HepG2 (cell line): ENCODE measurements around the gene COL9A2. TPM values are rescaled to one million over a fixed set of nuclear protein-coding genes. Genes with fewer than 3 reads are reported as not detected.

Experiments
- ARNT ChIP-seq: fragments of 450-650 bp; IDR thresholded peaks from 2 replicates; pipeline ENCODE4 v1.6.1; 2017
- CREM ChIP-seq, 2 experiments: sonication (generic) in 1 of 2; formaldehyde crosslinking in 1 of 2; IDR thresholded peaks; 2 replicates each; pipeline versions ENCODE4 v1.4.0 to v1.6.1; 2016 to 2020; ENCODE audit warnings: antibody characterized with exemption in 1 of 2, mild to moderate bottlenecking in 1 of 2, missing genetic modification reagents in 1 of 2
- ETV6 ChIP-seq: sonication (generic); formaldehyde crosslinking; conservative IDR thresholded peaks from 2 replicates; pipeline ENCODE4 v1.4.0; 2020; ENCODE audit warnings: missing genetic modification reagents
- FOXA1 ChIP-seq, 2 experiments: fragments of 450-650 bp in 1 of 2; sonication (generic) in 1 of 2; formaldehyde crosslinking in 1 of 2; IDR thresholded peaks; 2 replicates each; pipeline versions ENCODE4 v1.4.0 to v1.6.1; 2016 to 2020; ENCODE audit warnings: missing genetic modification reagents in 1 of 2
- HNF4G ChIP-seq, 2 experiments: sonication (generic) in 1 of 2; formaldehyde crosslinking in 1 of 2; IDR thresholded peaks; 2 replicates each; pipeline versions ENCODE4 v1.4.0 to v1.6.1; 2011 to 2020; ENCODE audit warnings: borderline replicate concordance in 2 of 2, low read depth in 2 of 2, mild to moderate bottlenecking in 2 of 2, low read length in 1 of 2, missing genetic modification reagents in 1 of 2, moderate library complexity in 1 of 2
- JDP2 ChIP-seq: sonication (generic); formaldehyde crosslinking; IDR thresholded peaks from 2 replicates; pipeline ENCODE4 v1.8.1; 2022; ENCODE audit warnings: missing genetic modification reagents, borderline replicate concordance
- PHF20 ChIP-seq: sonication (generic); formaldehyde crosslinking; IDR thresholded peaks from 2 replicates; pipeline ENCODE4 v1.5.0; 2020; ENCODE audit warnings: mild to moderate bottlenecking, missing genetic modification reagents
- TCF7L2 ChIP-seq: IDR thresholded peaks from 2 replicates; pipeline ENCODE4 v1.6.1; 2011; ENCODE audit warnings: mild to moderate bottlenecking, low read depth, low read length, moderate library complexity
- ZBTB1 ChIP-seq: sonication (generic); formaldehyde crosslinking; IDR thresholded peaks from 2 replicates; pipeline ENCODE4 v1.4.0; 2020; ENCODE audit warnings: missing genetic modification reagents, borderline replicate concordance
- polyA plus RNA-seq, 8 experiments: library from polyadenylated mRNA; depleted of rRNA in 3 of 8; stranded (reverse) in 7 of 8; unstranded in 1 of 8; fragments of >200 nt; fragmentation: Illumina TruSeq in 4 of 8; extraction: Trizol in 4 of 8; gene quantifications; 2 replicates each; pipeline versions ENCODE4 v1.2.1 to v1.2.3, GENCODE V29; 2011 to 2016; ENCODE audit warnings: low read depth in 4 of 8, missing spikeins in 1 of 8, mixed read lengths in 1 of 8; ENCODE audit not compliant: insufficient read depth in 1 of 8
- total RNA-seq, 5 experiments: library from RNA; depleted of rRNA; stranded (reverse); fragments of >200 nt; fragmentation: Illumina TruSeq; extraction: Trizol; gene quantifications; 2 replicates each; pipeline ENCODE4 v1.2.3, GENCODE V29; 2016; ENCODE audit warnings: low read depth in 1 of 5
- TF ChIP-seq, protein P1 (sequence below): sonication (generic); formaldehyde crosslinking; IDR thresholded peaks from 2 replicates; pipeline ENCODE4 v1.8.1; 2023; ENCODE audit warnings: mild to moderate bottlenecking, missing genetic modification reagents
- TF ChIP-seq, protein P2 (sequence below): sonication (generic); formaldehyde crosslinking; IDR thresholded peaks from 2 replicates; pipeline ENCODE4 v1.8.0; 2022; ENCODE audit warnings: mild to moderate bottlenecking, missing genetic modification reagents, borderline replicate concordance
- TF ChIP-seq, protein P3 (sequence below): sonication (generic); formaldehyde crosslinking; conservative IDR thresholded peaks from 2 replicates; pipeline ENCODE4 v1.4.0; 2020; ENCODE audit warnings: missing genetic modification reagents
- TF ChIP-seq, protein P4 (sequence below): sonication (generic); formaldehyde crosslinking; IDR thresholded peaks from 2 replicates; pipeline ENCODE4 v1.4.0; 2020; ENCODE audit warnings: missing genetic modification reagents
- TF ChIP-seq, protein P5 (sequence below): sonication (generic); formaldehyde crosslinking; conservative IDR thresholded peaks from 2 replicates; pipeline ENCODE4 v1.8.1; 2023; ENCODE audit warnings: missing genetic modification reagents

COL9A2 gene
- total and polyA plus RNA-seq, 2 of the 13 experiments (the other 11 are each of a cell fraction or from before 2014, with no cell fraction given), result 20.2 to 26.9 TPM

DNA sequence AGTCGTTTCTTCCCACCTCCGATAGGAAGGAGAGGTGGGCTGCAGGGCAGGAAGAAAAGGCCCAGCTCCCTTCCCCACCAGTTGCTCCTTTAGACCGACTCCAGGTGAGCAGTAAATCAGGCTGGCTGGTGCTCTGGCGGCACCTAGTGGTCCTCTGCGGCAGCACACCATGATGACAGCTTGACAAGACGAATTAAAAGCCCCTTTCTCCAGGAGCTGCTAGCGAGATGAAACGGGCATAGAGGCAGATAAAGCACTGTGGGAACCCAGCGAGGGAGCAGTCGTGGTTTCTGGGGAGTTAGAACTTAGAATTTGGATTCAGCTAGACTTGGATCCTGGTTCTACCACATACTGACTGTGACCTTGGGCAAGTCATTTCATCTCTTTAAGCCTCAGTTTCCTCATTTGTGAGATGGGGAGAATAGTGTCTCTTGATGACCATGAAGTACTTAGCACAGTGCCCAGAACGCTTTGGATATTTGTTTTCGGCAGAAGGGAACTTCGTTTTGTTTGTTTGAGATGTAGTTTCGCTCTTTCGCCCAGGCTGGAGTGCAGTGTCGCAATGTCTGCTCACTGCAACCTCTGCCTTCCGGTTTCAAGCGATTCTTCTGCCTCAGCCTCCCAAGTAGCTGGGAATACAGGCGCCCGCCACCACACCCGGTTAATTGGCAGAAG, 21.8 kb upstream of the COL9A2 start (continued):
- TF ChIP-seq, protein P1, sequence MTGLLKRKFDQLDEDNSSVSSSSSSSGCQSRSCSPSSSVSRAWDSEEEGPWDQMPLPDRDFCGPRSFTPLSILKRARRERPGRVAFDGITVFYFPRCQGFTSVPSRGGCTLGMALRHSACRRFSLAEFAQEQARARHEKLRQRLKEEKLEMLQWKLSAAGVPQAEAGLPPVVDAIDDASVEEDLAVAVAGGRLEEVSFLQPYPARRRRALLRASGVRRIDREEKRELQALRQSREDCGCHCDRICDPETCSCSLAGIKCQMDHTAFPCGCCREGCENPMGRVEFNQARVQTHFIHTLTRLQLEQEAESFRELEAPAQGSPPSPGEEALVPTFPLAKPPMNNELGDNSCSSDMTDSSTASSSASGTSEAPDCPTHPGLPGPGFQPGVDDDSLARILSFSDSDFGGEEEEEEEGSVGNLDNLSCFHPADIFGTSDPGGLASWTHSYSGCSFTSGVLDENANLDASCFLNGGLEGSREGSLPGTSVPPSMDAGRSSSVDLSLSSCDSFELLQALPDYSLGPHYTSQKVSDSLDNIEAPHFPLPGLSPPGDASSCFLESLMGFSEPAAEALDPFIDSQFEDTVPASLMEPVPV (CRISPR knock-in tag), result no peak
- TF ChIP-seq, protein P2, sequence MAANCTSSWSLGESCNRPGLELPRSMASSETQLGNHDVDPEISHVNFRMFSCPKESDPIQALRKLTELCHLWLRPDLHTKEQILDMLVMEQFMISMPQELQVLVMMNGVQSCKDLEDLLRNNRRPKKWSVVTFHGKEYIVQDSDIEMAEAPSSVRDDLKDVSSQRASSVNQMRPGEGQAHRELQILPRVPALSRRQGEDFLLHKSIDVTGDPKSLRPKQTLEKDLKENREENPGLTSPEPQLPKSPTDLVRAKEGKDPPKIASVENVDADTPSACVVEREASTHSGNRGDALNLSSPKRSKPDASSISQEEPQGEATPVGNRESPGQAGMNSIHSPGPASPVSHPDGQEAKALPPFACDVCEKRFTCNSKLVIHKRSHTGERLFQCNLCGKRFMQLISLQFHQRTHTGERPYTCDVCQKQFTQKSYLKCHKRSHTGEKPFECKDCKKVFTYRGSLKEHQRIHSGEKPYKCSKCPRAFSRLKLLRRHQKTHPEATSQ (CRISPR knock-in tag), result no peak
- TF ChIP-seq ARNT (no peak), ZBTB1 (CRISPR knock-in tag) (no peak), TCF7L2 (no peak), ETV6 (CRISPR knock-in tag) (no peak), PHF20 (CRISPR knock-in tag) (no peak), HNF4G (IDR thresholded peaks at IDR 0.05; ENCODE audit: borderline replicate concordance, low read depth, low read length) (no peak), HNF4G (CRISPR knock-in tag; IDR thresholded peaks at IDR 0.05; ENCODE audit: borderline replicate concordance, low read depth) (0 out of 2 replicates have a peak, but pooled peaks have one; percentile 59), JDP2 (no peak), CREM (IDR thresholded peaks at IDR 0.05) (no peak), CREM (CRISPR knock-in tag; IDR thresholded peaks at IDR 0.05) (no peak), FOXA1 (IDR thresholded peaks at IDR 0.05) (no peak), FOXA1 (CRISPR knock-in tag; IDR thresholded peaks at IDR 0.05) (peak; percentile 7; the same call in 1 of the 2 replicates)
- TF ChIP-seq, protein P3, sequence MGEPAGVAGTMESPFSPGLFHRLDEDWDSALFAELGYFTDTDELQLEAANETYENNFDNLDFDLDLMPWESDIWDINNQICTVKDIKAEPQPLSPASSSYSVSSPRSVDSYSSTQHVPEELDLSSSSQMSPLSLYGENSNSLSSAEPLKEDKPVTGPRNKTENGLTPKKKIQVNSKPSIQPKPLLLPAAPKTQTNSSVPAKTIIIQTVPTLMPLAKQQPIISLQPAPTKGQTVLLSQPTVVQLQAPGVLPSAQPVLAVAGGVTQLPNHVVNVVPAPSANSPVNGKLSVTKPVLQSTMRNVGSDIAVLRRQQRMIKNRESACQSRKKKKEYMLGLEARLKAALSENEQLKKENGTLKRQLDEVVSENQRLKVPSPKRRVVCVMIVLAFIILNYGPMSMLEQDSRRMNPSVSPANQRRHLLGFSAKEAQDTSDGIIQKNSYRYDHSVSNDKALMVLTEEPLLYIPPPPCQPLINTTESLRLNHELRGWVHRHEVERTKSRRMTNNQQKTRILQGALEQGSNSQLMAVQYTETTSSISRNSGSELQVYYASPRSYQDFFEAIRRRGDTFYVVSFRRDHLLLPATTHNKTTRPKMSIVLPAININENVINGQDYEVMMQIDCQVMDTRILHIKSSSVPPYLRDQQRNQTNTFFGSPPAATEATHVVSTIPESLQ (CRISPR knock-in tag), result no peak
- TF ChIP-seq, protein P4, sequence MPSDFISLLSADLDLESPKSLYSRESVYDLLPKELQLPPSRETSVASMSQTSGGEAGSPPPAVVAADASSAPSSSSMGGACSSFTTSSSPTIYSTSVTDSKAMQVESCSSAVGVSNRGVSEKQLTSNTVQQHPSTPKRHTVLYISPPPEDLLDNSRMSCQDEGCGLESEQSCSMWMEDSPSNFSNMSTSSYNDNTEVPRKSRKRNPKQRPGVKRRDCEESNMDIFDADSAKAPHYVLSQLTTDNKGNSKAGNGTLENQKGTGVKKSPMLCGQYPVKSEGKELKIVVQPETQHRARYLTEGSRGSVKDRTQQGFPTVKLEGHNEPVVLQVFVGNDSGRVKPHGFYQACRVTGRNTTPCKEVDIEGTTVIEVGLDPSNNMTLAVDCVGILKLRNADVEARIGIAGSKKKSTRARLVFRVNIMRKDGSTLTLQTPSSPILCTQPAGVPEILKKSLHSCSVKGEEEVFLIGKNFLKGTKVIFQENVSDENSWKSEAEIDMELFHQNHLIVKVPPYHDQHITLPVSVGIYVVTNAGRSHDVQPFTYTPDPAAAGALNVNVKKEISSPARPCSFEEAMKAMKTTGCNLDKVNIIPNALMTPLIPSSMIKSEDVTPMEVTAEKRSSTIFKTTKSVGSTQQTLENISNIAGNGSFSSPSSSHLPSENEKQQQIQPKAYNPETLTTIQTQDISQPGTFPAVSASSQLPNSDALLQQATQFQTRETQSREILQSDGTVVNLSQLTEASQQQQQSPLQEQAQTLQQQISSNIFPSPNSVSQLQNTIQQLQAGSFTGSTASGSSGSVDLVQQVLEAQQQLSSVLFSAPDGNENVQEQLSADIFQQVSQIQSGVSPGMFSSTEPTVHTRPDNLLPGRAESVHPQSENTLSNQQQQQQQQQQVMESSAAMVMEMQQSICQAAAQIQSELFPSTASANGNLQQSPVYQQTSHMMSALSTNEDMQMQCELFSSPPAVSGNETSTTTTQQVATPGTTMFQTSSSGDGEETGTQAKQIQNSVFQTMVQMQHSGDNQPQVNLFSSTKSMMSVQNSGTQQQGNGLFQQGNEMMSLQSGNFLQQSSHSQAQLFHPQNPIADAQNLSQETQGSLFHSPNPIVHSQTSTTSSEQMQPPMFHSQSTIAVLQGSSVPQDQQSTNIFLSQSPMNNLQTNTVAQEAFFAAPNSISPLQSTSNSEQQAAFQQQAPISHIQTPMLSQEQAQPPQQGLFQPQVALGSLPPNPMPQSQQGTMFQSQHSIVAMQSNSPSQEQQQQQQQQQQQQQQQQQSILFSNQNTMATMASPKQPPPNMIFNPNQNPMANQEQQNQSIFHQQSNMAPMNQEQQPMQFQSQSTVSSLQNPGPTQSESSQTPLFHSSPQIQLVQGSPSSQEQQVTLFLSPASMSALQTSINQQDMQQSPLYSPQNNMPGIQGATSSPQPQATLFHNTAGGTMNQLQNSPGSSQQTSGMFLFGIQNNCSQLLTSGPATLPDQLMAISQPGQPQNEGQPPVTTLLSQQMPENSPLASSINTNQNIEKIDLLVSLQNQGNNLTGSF, result no peak
- TF ChIP-seq, protein P5, sequence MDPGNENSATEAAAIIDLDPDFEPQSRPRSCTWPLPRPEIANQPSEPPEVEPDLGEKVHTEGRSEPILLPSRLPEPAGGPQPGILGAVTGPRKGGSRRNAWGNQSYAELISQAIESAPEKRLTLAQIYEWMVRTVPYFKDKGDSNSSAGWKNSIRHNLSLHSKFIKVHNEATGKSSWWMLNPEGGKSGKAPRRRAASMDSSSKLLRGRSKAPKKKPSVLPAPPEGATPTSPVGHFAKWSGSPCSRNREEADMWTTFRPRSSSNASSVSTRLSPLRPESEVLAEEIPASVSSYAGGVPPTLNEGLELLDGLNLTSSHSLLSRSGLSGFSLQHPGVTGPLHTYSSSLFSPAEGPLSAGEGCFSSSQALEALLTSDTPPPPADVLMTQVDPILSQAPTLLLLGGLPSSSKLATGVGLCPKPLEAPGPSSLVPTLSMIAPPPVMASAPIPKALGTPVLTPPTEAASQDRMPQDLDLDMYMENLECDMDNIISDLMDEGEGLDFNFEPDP (CRISPR knock-in tag), result no peak
